ENCODE results near the gene BICDL1. TPM values are rescaled to one million over a fixed set of nuclear protein-coding genes. Genes with fewer than 3 reads are reported as not detected.

BICDL1 gene
- total RNA-seq (100 to 1,000 TPM in 1 of 2 donors, 10 to 100 TPM in 1; 78.3 to 131 TPM), polyA plus RNA-seq (ENCODE audit: insufficient read depth, low read depth, low replicate concordance) (41.4 TPM)
- long read RNA-seq, donor 1, result 0 reads
- long read RNA-seq, donor 2, partial matches to known transcripts, result 0 of 1 reads
- long read RNA-seq, donor 2, other reads (novel, unspliced or antisense), result 0 of 1 reads

- Histone ChIP-seq H3K9me3 (no peaks in the 10 kb centered on the region), H3K36me3 (ENCODE audit: low read depth, missing control alignments) (no peaks in the 10 kb centered on the region), H3K27ac (peak within 1 kb of the TSS; percentile 65 to 79), H3K4me3 (peak within 1 kb of the TSS; percentile 59 to 65), H3K4me1 (peaks cover 10% of the 10 kb centered on the region), H3K27me3 (no peaks in the 10 kb centered on the region)
- TF ChIP-seq CTCF (IDR thresholded peaks at IDR 0.05) (no peak), POLR2A (IDR thresholded peaks at IDR 0.05) (no peak)
- 0 to 3% methylated on average over 4 to 36 of the region's 94 CpGs for WGBS, 2 donors
- peak; percentile 97 for DNase-seq
- intact Hi-C loops (cut with DNase I; ENCODE audit: low total_unique reads), result no loop called here
These were observed at the start of gene BICDL1 for GRCh38 chr12:119988472-119989360. Gene BICDL1, plus strand, starts transcription at chr12:119989236. Its CDS starts 633 bp downstream, at chr12:119989869.

- H3K27ac ChIP-seq, result no peak overlapping the region
- H3K9me3 ChIP-seq, result no peaks in the 10 kb centered on the region
- no peak overlapping the region for H3K4me3 ChIP-seq
- TF ChIP-seq CTCF (IDR thresholded peaks at IDR 0.05) (no peak), POLR2A (IDR thresholded peaks at IDR 0.05) (no peak)
- 65% methylated on average over 5 of the region's 5 CpGs for WGBS, 2 donors
- no peaks in the 10 kb centered on the region for H3K27me3 ChIP-seq
- H3K4me1 ChIP-seq, result no peaks in the 10 kb centered on the region
- no peaks in the 10 kb centered on the region for H3K36me3 ChIP-seq (ENCODE audit: low read depth, missing control alignments)
- DNase-seq, result no peak
- intact Hi-C loops (cut with DNase I; ENCODE audit: low total_unique reads), result no loop called here
These were observed 48.1 kb upstream of the BICDL1 start for GRCh38 chr12:119940897-119941296.

GRCh38 chr12:119942386-119942785, 46.6 kb upstream of the BICDL1 start:
- TF ChIP-seq POLR2A (IDR thresholded peaks at IDR 0.05), result no peak
- TF ChIP-seq CTCF (IDR thresholded peaks at IDR 0.05), result no peak
- peak; percentile 86 for DNase-seq
- 52 to 53% methylated on average over 7 of the region's 7 CpGs for WGBS, 2 donors
- no peak overlapping the region for H3K27ac ChIP-seq
- H3K4me1 ChIP-seq, result no peaks in the 10 kb centered on the region
- intact Hi-C loops (cut with DNase I; ENCODE audit: low total_unique reads), result no loop called here
- no peaks in the 10 kb centered on the region for H3K9me3 ChIP-seq
- no peak overlapping the region for H3K4me3 ChIP-seq
- H3K36me3 ChIP-seq (ENCODE audit: low read depth, missing control alignments), result no peaks in the 10 kb centered on the region
- no peaks in the 10 kb centered on the region for H3K27me3 ChIP-seq

- Histone ChIP-seq H3K27me3 (no peaks in the 10 kb centered on the region), H3K4me1 (no peaks in the 10 kb centered on the region), H3K4me3 (no peak overlapping the region), H3K36me3 (ENCODE audit: low read depth, missing control alignments) (no peaks in the 10 kb centered on the region), H3K9me3 (no peaks in the 10 kb centered on the region), H3K27ac (no peak overlapping the region)
- DNase-seq, result no peak
- TF ChIP-seq CTCF (IDR thresholded peaks at IDR 0.05) (no peak), POLR2A (IDR thresholded peaks at IDR 0.05) (no peak)
- 88 to 89% methylated on average over 6 of the region's 6 CpGs for WGBS, 2 donors
- intact Hi-C loops (cut with DNase I; ENCODE audit: low total_unique reads), result no loop called here
These were observed 42.8 kb upstream of the BICDL1 start for GRCh38 chr12:119946213-119946612.

Data from testis (tissue), 5 donors.